ENCODE results near the gene UBE2L6. TPM values are rescaled to one million over a fixed set of nuclear protein-coding genes. Genes with fewer than 3 reads are reported as not detected.
A peak's percentile ranks its signal among the peaks of the same experiment; 100 is the strongest.

UBE2L6 gene
- polyA plus RNA-seq, 1 experiment: 63.8 TPM

DNA sequence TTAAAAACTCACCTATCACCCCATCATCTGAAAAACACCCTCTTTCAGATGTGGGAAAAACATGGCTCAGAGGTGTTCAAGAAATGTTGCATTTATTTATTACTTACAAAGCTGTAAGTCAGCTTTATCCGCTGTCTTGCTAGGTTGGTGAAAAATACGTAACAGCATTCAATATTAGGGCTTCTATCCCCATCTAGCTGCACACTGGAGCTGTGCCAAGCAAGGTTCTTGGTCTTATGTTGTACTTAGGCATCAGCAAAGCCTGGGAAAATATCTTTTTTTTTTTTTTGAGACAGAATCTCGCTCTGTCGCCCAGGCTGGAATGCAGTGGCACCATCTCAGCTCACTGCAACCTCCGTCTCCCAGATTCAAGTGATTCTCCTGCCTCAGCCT, 37.6 kb upstream of the UBE2L6 start:
- Histone ChIP-seq H3K27me3 (ENCODE audit: control insufficient read depth, insufficient read depth, low read length) (peaks cover 10% of the 10 kb centered on the region), H3K9me3 (ENCODE audit: control insufficient read depth, insufficient read depth, low read length) (no peaks in the 10 kb centered on the region), H3K4me3 (ENCODE audit: low read depth, low read length) (no peak overlapping the region), H3K27ac (ENCODE audit: low read depth, low read length) (no peak overlapping the region)
- POLR2A ChIA-PET: interaction anchor here (0.7 kb wide), 2 partner anchors 205 to 987 kb away, joined by 4 to 10 read pairs; no protein-coding TSS in a partner anchor
- no peak for DNase-seq (ENCODE audit: low read depth, low spot score)
- no peak for TF ChIP-seq CTCF (IDR thresholded peaks at IDR 0.05; ENCODE audit: low read depth, low read length)
- CTCF ChIA-PET: interaction anchor here (0.6 to 1.5 kb wide), 5 partner anchors 36 to 1605 kb away, joined by 3 to 4 read pairs (median 3); partner anchors contain the start of gene UBE2L6

GRCh38 chr11:57604296-57605027, 37.0 kb upstream of the UBE2L6 start:
- POLR2A ChIA-PET: interaction anchor here (0.5 kb wide), 1 partner anchor 48 kb away, joined by 4 read pairs; no protein-coding TSS in a partner anchor
- H3K9me3 ChIP-seq (ENCODE audit: control insufficient read depth, insufficient read depth, low read length): no peaks in the 10 kb centered on the region
- no peak overlapping the region for H3K4me3 ChIP-seq (ENCODE audit: low read depth, low read length)
- TF ChIP-seq CTCF (IDR thresholded peaks at IDR 0.05; ENCODE audit: low read depth, low read length): no peak
- peaks cover 10% of the 10 kb centered on the region for H3K27me3 ChIP-seq (ENCODE audit: control insufficient read depth, insufficient read depth, low read length)
- no peak overlapping the region for H3K27ac ChIP-seq (ENCODE audit: low read depth, low read length)
- CTCF ChIA-PET: interaction anchor here (0.6 to 1.5 kb wide), 6 partner anchors 37 to 1605 kb away, joined by 3 to 4 read pairs (median 4); partner anchors contain the start of gene UBE2L6
- DNase-seq (ENCODE audit: low read depth, low spot score): no peak

GRCh38 chr11:57601297-57601696, 33.8 kb upstream of the UBE2L6 start:
- Histone ChIP-seq H3K27ac (ENCODE audit: low read depth, low read length) (no peak overlapping the region), H3K27me3 (ENCODE audit: control insufficient read depth, insufficient read depth, low read length) (peaks cover 16% of the 10 kb centered on the region), H3K9me3 (ENCODE audit: control insufficient read depth, insufficient read depth, low read length) (no peaks in the 10 kb centered on the region), H3K4me3 (ENCODE audit: low read depth, low read length) (no peak overlapping the region)
- CTCF ChIA-PET: no interaction called here
- POLR2A ChIA-PET: no interaction called here
- DNase-seq (ENCODE audit: low read depth, low spot score): no peak
- no peak for TF ChIP-seq CTCF (IDR thresholded peaks at IDR 0.05; ENCODE audit: low read depth, low read length)

- H3K4me3 ChIP-seq (ENCODE audit: low read depth, low read length): no peak overlapping the region
- CTCF ChIA-PET: interaction anchor here (2.2 to 4.5 kb wide), 2 partner anchors 31 to 41 kb away, joined by 16 to 33 read pairs; partner anchors contain the start of gene UBE2L6
- TF ChIP-seq CTCF (IDR thresholded peaks at IDR 0.05; ENCODE audit: low read depth, low read length): no peak
- peaks cover 11% of the 10 kb centered on the region for H3K27me3 ChIP-seq (ENCODE audit: control insufficient read depth, insufficient read depth, low read length)
- POLR2A ChIA-PET: no interaction called here
- H3K9me3 ChIP-seq (ENCODE audit: control insufficient read depth, insufficient read depth, low read length): no peaks in the 10 kb centered on the region
- no peak overlapping the region for H3K27ac ChIP-seq (ENCODE audit: low read depth, low read length)
- DNase-seq (ENCODE audit: low read depth, low spot score): no peak
Observed at GRCh38 chr11:57599381-57599780, 31.9 kb upstream of the UBE2L6 start.

- Histone ChIP-seq H3K4me3 (ENCODE audit: low read depth, low read length) (peak overlapping the region; percentile 57), H3K9me3 (ENCODE audit: control insufficient read depth, insufficient read depth, low read length) (no peaks in the 10 kb centered on the region), H3K27me3 (ENCODE audit: control insufficient read depth, insufficient read depth, low read length) (peaks cover 13% of the 10 kb centered on the region), H3K27ac (ENCODE audit: low read depth, low read length) (no peak overlapping the region)
- TF ChIP-seq CTCF (IDR thresholded peaks at IDR 0.05; ENCODE audit: low read depth, low read length): no peak
- ChIA-PET CTCF (interaction anchor here (1.0 to 4.5 kb wide), 3 partner anchors 31 to 45 kb away, joined by 3 to 33 read pairs (median 16); partner anchors contain the start of gene UBE2L6), POLR2A (no interaction called here)
- DNase-seq (ENCODE audit: low read depth, low spot score): no peak
Observed at GRCh38 chr11:57598831-57599155, 31.3 kb upstream of the UBE2L6 start.
